Psoas muscle (tissue), 8 donors: Measurements from ENCODE around the gene TNC. TPM values are rescaled to one million over a fixed set of nuclear protein-coding genes. Genes with fewer than 3 reads are reported as not detected.
A peak's percentile ranks its signal among the peaks of the same experiment; 100 is the strongest.

Experiments
- ATAC-seq, 4 donors: fragments of 200-7000 bp; cut with Tn5 transposase; one replicate each; pipeline ENCODE4 v1.9.1; 2020; ENCODE audit warnings: moderate library complexity in 3 of 4, mild to moderate bottlenecking in 2 of 4
- DNase-seq, 2 donors: peaks; one replicate each; pipeline ENCODE4 v3.0.0-alpha.2; 2020
- H3K27ac ChIP-seq: fragments of 200-600 bp; one replicate; pipeline ENCODE4 v1.8.0; 2022
- H3K27me3 ChIP-seq, 3 donors: fragments of 200-600 bp in 1 of 3; one replicate each; pipeline versions ENCODE4 v1.6.1 to v1.8.0; 2013 to 2022; ENCODE audit warnings: low read length in 2 of 3, mild to moderate bottlenecking in 2 of 3, moderate library complexity in 1 of 3; ENCODE audit not compliant: insufficient read depth in 3 of 3
- H3K36me3 ChIP-seq, 2 donors: fragments of 200-600 bp in 1 of 2; one replicate each; pipeline versions ENCODE4 v1.6.1 to v1.8.0; 2013 to 2022; ENCODE audit warnings: low read depth in 1 of 2, mild to moderate bottlenecking in 1 of 2, moderate library complexity in 1 of 2; ENCODE audit not compliant: insufficient read depth in 1 of 2
- H3K4me1 ChIP-seq: fragments of 200-600 bp; one replicate; pipeline ENCODE4 v1.8.0; 2022
- H3K4me3 ChIP-seq: fragments of 200-600 bp; one replicate; pipeline ENCODE4 v1.8.0; 2022; ENCODE audit warnings: mild to moderate bottlenecking
- H3K9me3 ChIP-seq: fragments of 200-600 bp; one replicate; pipeline ENCODE4 v1.8.0; 2022
- WGBS, 3 donors: extraction: QIAGEN DNeasy Blood & Tissue Kit; methylation state at CpG; one replicate each; pipeline versions ENCODE4 v1.1.6 to v1.1.7; 2013; 5-methylcytosine and 5-hydroxymethylcytosine counted together
- intact Hi-C, 2 donors: fragments of 100-400 bp; cut with DNase I; formaldehyde crosslinking; loops; one replicate each; pipeline versions ENCODE4 v1.11.0 to v1.14.2; 2022
- polyA plus RNA-seq, 3 donors: library from polyadenylated mRNA; stranded (reverse); fragments of 200-250 nt; gene quantifications; one replicate each; pipeline ENCODE4 v1.2.3, GENCODE V29; 2013
- total RNA-seq, 4 donors: library from RNA; stranded (reverse); fragmentation: NEBNext Ultra II Directional in 2 of 4; extraction: Animal tissue kit (Norgen Biotek cat#: 25700) in 2 of 4; gene quantifications; one replicate each; pipeline versions ENCODE4 v1.2.1 to v1.2.4, GENCODE V29; 2021 to 2023
- TF ChIP-seq, protein P1 (sequence below): fragments of 200-600 bp; IDR thresholded peaks from one replicate; pipeline ENCODE4 v1.8.0; 2022; ENCODE audit warnings: antibody characterized with exemption
- donor health status: healthy with polysubstance abuse.
- donor health status: DM: no; HTN: no; CAD: no; lungs with moderate emphysema.
- donor health status: Bipolar disorder and iron deficiency.
- donor health status: healthy.
- donor health status: DM: yes; HTN: yes; CAD: no.
- donor health status: DM: no; HTN: no; CAD: no.
- donor health status: DM: no; HTN: no; CAD: no.
- donor health status: DM: yes; HTN: yes; CAD: no.

TNC gene
- total and polyA plus RNA-seq, 7 donors = 1.0 to 94.7 (median 2.8) TPM

DNA sequence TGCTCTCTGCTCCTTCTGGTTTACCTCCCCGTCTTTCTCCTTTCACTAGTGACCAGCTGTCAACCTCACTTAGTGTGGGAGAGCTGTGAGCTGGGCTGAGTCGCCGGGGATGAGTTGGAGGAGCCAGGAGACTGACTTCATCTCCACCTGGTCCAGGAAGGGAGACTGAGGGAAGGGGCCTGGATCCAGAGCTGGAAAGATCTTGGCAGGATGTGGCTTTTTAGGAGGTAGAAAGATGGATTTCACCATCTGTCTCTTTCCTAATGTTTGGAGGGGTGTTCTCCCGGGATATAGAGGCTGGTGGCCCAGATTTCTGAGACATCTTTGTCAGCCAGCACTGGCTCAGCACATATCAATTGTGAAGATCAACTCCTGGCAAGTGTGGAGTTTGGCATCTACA lies 37.1 kb upstream of the TNC start:
- DNase-seq (peak; percentile 20 to 52), ATAC-seq (peak in 3 of 4 donors; percentile 29 to 41 (median 37))
- TF ChIP-seq, protein P1, sequence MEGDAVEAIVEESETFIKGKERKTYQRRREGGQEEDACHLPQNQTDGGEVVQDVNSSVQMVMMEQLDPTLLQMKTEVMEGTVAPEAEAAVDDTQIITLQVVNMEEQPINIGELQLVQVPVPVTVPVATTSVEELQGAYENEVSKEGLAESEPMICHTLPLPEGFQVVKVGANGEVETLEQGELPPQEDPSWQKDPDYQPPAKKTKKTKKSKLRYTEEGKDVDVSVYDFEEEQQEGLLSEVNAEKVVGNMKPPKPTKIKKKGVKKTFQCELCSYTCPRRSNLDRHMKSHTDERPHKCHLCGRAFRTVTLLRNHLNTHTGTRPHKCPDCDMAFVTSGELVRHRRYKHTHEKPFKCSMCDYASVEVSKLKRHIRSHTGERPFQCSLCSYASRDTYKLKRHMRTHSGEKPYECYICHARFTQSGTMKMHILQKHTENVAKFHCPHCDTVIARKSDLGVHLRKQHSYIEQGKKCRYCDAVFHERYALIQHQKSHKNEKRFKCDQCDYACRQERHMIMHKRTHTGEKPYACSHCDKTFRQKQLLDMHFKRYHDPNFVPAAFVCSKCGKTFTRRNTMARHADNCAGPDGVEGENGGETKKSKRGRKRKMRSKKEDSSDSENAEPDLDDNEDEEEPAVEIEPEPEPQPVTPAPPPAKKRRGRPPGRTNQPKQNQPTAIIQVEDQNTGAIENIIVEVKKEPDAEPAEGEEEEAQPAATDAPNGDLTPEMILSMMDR = no peak
- H3K36me3 ChIP-seq = no peaks in the 10 kb centered on the region
- WGBS, 3 donors = 34 to 51% (median 45%) methylated on average over 4 of the region's 4 CpGs
- peaks cover 0 to 2% (median 0%) of the 10 kb centered on the region in 3 donors for H3K27me3 ChIP-seq
- no peak overlapping the region for H3K4me3 ChIP-seq
- no peak overlapping the region for H3K27ac ChIP-seq
- no peaks in the 10 kb centered on the region for H3K4me1 ChIP-seq
- intact Hi-C loops = no loop called here
- no peaks in the 10 kb centered on the region for H3K9me3 ChIP-seq

DNA sequence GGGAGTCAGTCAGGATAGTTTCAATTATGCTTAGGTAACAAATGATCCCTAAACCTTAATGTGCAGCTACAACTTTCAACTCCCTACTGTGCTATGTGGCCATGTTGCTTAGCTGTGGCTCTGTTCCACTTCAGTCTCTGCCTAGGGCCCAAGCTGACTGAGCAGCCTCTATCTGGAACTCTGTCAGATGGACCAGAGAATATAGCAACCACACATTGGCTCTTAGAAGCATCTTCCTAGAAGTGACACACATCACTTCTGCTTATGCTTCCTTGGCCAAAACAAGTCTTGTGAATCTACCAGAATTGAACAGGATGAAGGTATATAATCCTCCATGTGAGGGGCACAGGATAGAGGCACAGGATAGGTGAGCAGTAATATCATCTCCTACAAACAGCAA lies 36.7 kb upstream of the TNC start:
- ATAC-seq (no peak), DNase-seq (no peak)
- H3K27me3 ChIP-seq = peaks cover 0 to 2% (median 0%) of the 10 kb centered on the region in 3 donors
- no peaks in the 10 kb centered on the region for H3K4me1 ChIP-seq
- intact Hi-C loops = no loop called here
- no peak overlapping the region for H3K4me3 ChIP-seq
- TF ChIP-seq, protein P1 = no peak
- no peaks in the 10 kb centered on the region for H3K9me3 ChIP-seq
- no peaks in the 10 kb centered on the region for H3K36me3 ChIP-seq
- H3K27ac ChIP-seq = no peak overlapping the region

DNA sequence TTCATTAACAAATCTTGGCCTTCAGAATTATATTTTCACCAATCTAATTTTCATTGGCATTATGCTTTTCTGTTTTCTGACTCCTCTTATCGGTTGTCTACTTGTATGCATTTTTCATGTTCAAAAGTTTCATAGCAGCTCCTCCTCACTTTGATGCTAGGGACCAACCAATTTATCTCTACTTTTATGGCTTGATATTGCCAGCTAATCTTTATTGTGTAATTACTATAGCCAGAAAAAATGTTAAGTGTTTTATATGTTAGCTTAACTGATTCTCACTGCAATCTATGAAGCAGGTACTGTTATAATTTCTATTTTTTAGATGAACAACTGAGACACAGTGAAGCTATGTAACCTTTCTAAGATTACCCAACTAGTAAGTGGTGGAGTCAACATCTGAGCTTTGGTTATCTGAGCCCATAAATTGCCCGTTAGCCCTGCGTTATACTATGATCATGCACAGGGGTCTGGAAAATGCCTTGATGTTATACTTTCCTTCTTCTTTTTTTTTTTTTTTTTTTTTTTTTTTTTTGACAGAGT lies 34.4 kb upstream of the TNC start:
- WGBS, 3 donors = 94 to 96% (median 95%) methylated on average over 3 of the region's 3 CpGs
- no peaks in the 10 kb centered on the region for H3K27me3 ChIP-seq
- TF ChIP-seq, protein P1 = no peak

DNA sequence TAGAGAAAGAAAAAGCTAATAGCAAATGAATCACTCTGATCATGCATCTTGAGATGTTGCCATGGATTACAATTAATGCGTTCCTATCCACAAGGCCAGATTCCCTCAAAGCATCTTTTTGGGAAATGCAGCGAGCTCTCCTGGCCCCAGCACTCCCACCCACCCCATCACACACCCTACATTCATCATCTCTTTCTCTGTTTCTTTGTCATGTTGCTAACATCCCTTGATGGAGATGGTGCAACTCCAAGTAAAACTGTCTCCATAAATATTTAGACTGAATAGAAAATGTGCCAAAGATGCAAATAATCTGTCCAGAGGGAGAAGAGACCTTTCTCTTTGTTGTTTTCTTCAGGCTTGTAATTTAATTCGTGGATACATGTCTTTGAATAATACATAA lies 30.8 kb upstream of the TNC start:
- DNase-seq = no peak
- no peaks in the 10 kb centered on the region for H3K27me3 ChIP-seq
- no peaks in the 10 kb centered on the region for H3K9me3 ChIP-seq
- 75 to 82% (median 80%) methylated on average over 3 of the region's 3 CpGs for WGBS, 3 donors
- H3K4me1 ChIP-seq = no peaks in the 10 kb centered on the region
- no peak for ATAC-seq
- intact Hi-C loops = no loop called here
- TF ChIP-seq, protein P1 = no peak
- H3K36me3 ChIP-seq = no peaks in the 10 kb centered on the region
- H3K4me3 ChIP-seq = no peak overlapping the region
- no peak overlapping the region for H3K27ac ChIP-seq

More for the DNA sequence above, 34.4 kb upstream of the TNC start:
- Histone ChIP-seq H3K9me3 (no peaks in the 10 kb centered on the region), H3K4me3 (no peak overlapping the region), H3K36me3 (no peaks in the 10 kb centered on the region), H3K27ac (no peak overlapping the region), H3K4me1 (no peaks in the 10 kb centered on the region)
- no peak for ATAC-seq
- intact Hi-C loops = no loop called here
- no peak for DNase-seq

DNA sequence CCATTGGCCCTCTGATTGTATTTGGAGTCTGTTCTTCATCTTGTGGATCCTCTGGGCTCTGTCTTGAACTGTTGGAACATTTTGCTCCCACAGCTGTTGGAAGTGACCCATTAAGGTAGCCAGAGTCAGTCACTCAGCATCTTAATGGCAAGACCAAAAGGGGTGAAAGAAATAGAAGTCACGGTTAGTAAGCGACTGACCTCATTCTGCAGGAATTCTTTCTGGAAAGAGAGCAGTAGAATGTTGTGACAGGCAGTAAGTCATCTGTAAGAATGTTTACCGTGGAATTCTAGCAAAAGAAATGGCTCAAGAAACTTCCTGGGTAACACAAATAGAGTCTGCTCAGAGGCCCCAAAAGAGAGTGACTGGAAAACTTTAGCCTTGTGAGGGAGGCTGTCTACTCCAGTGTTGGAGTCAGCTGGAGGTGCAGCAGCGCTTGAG lies 28.6 kb upstream of the TNC start:
- H3K27ac ChIP-seq = peak overlapping the region; percentile 9
- intact Hi-C loops = no loop called here
- ATAC-seq = peak; percentile 57 to 75 (median 64)

More for the DNA sequence above, 28.6 kb upstream of the TNC start:
- no peaks in the 10 kb centered on the region for H3K9me3 ChIP-seq
- no peak overlapping the region for H3K4me3 ChIP-seq
- no peaks in the 10 kb centered on the region for H3K36me3 ChIP-seq
- no peaks in the 10 kb centered on the region for H3K27me3 ChIP-seq
- 26 to 40% (median 34%) methylated on average over 4 of the region's 4 CpGs for WGBS, 3 donors
- DNase-seq = no peak
- TF ChIP-seq, protein P1 = no peak
- no peaks in the 10 kb centered on the region for H3K4me1 ChIP-seq
